Liver (tissue), 9 donors: ENCODE measurements around the gene UBE2D3. TPM values are rescaled to one million over a fixed set of nuclear protein-coding genes. Genes with fewer than 3 reads are reported as not detected.

ENCODE experiments used
- DNase-seq: peaks from one replicate; pipeline ENCODE4 v3.0.0-alpha.2; 2017; ENCODE audit warnings: low spot score
- H3K27ac ChIP-seq, 2 donors: one replicate each; pipeline ENCODE4 v1.7.0; 2013; ENCODE audit warnings: inconsistent platforms in 2 of 2, low read length in 2 of 2, control low read depth in 1 of 2, low read depth in 1 of 2, mild to moderate bottlenecking in 1 of 2
- H3K27me3 ChIP-seq, 4 donors: one replicate each; pipeline versions ENCODE4 v1.6.1 to v1.7.0; 2013; ENCODE audit warnings: low read length in 3 of 4, inconsistent platforms in 1 of 4, mild to moderate bottlenecking in 1 of 4, moderate library complexity in 1 of 4; ENCODE audit not compliant: control insufficient read depth in 4 of 4, insufficient read depth in 4 of 4
- H3K36me3 ChIP-seq, 4 donors: one replicate each; pipeline versions ENCODE4 v1.6.1 to v1.7.0; 2013; ENCODE audit warnings: low read length in 3 of 4, mild to moderate bottlenecking in 3 of 4, low read depth in 1 of 4, moderate library complexity in 1 of 4; ENCODE audit not compliant: control insufficient read depth in 4 of 4, insufficient read depth in 3 of 4
- H3K4me1 ChIP-seq, 4 donors: one replicate each; pipeline versions ENCODE4 v1.6.1 to v1.7.0; 2013; ENCODE audit warnings: low read length in 3 of 4, mild to moderate bottlenecking in 3 of 4, moderate library complexity in 1 of 4; ENCODE audit not compliant: control insufficient read depth in 4 of 4, insufficient read depth in 4 of 4
- H3K4me3 ChIP-seq, 3 donors: one replicate each; pipeline versions ENCODE4 v1.6.1 to v1.7.0; 2013; ENCODE audit warnings: low read length in 3 of 3, control low read depth in 1 of 3, low read depth in 1 of 3, mild to moderate bottlenecking in 1 of 3
- H3K9ac ChIP-seq, 2 donors: one replicate each; pipeline ENCODE4 v1.7.0; 2013; ENCODE audit warnings: low read length in 2 of 2, mild to moderate bottlenecking in 2 of 2, moderate library complexity in 2 of 2, control low read depth in 1 of 2, low read depth in 1 of 2
- H3K9me3 ChIP-seq, 4 donors: one replicate each; pipeline versions ENCODE4 v1.6.1 to v1.7.0; 2013; ENCODE audit warnings: low read length in 3 of 4; ENCODE audit not compliant: control insufficient read depth in 4 of 4
- EGR1 ChIP-seq, 2 donors: IDR thresholded peaks; 2 replicates each; pipeline ENCODE4 v1.6.1; 2016 to 2018; ENCODE audit warnings: antibody characterized with exemption in 2 of 2, low read depth in 2 of 2
- FOXA1 ChIP-seq: IDR thresholded peaks from 2 replicates; pipeline ENCODE4 v1.6.1; 2016; ENCODE audit warnings: antibody characterized with exemption
- FOXA2 ChIP-seq: IDR thresholded peaks from 2 replicates; pipeline ENCODE4 v1.6.1; 2016; ENCODE audit warnings: antibody characterized with exemption
- GABPA ChIP-seq, 2 donors: IDR thresholded peaks in 1 of 2; conservative IDR thresholded peaks in 1 of 2; 2 replicates each; pipeline ENCODE4 v1.6.1; 2016; ENCODE audit warnings: antibody characterized with exemption in 2 of 2, mild to moderate bottlenecking in 1 of 2, moderate library complexity in 1 of 2
- HNF4A ChIP-seq, 2 donors: conservative IDR thresholded peaks; 2 replicates each; pipeline ENCODE4 v1.6.1; 2016; ENCODE audit warnings: antibody characterized with exemption in 2 of 2, mild to moderate bottlenecking in 2 of 2
- HNF4G ChIP-seq: IDR thresholded peaks from 2 replicates; pipeline ENCODE4 v1.6.1; 2016; ENCODE audit warnings: antibody characterized with exemption
- JUND ChIP-seq, 2 donors: IDR thresholded peaks; 2 replicates each; pipeline ENCODE4 v1.6.1; 2016; ENCODE audit warnings: antibody characterized with exemption in 2 of 2
- NR2F2 ChIP-seq: IDR thresholded peaks from 2 replicates; pipeline ENCODE4 v1.6.1; 2016; ENCODE audit warnings: antibody characterized with exemption
- RXRA ChIP-seq, 2 donors: IDR thresholded peaks; 2 replicates each; pipeline ENCODE4 v1.6.1; 2017 to 2018; ENCODE audit warnings: antibody characterized with exemption in 2 of 2, mild to moderate bottlenecking in 1 of 2
- TAF1 ChIP-seq: conservative IDR thresholded peaks from 2 replicates; pipeline ENCODE4 v1.6.1; 2016; ENCODE audit warnings: antibody characterized with exemption, mild to moderate bottlenecking
- YY1 ChIP-seq: IDR thresholded peaks from 2 replicates; pipeline ENCODE4 v1.6.1; 2016; ENCODE audit warnings: antibody characterized with exemption, mild to moderate bottlenecking
- WGBS: extraction: QIAGEN DNeasy Blood & Tissue Kit; methylation state at CpG from one replicate; pipeline ENCODE4 v1.1.7; 2013; 5-methylcytosine and 5-hydroxymethylcytosine counted together
- polyA plus RNA-seq, 2 donors: library from polyadenylated mRNA; stranded (reverse) in 1 of 2; unstranded in 1 of 2; fragments of 200-250 nt in 1 of 2; fragments of >200 nt in 1 of 2; fragmentation: Nextera tagmentation in 1 of 2; extraction: Ambion mirVana in 1 of 2; gene quantifications; one replicate each; pipeline versions ENCODE4 v1.2.1 to v1.2.3, GENCODE V29; 2013 to 2015
- total RNA-seq, 2 donors: library from RNA; depleted of rRNA; stranded (reverse); fragments of >200 nt; gene quantifications; one replicate each; pipeline ENCODE4 v1.2.3, GENCODE V29; 2014
- TF ChIP-seq, protein P1 (sequence below): IDR thresholded peaks from 2 replicates; pipeline ENCODE4 v1.6.1; 2016; ENCODE audit warnings: antibody characterized with exemption
- TF ChIP-seq, protein P2 (sequence below): fragments of 150-350 bp; IDR thresholded peaks from 2 replicates; pipeline ENCODE4 v1.5.1; 2017; ENCODE audit warnings: improper control_type of control experiment, low read depth, low read length; ENCODE audit not compliant: missing input control
- TF ChIP-seq, protein P3 (sequence below): IDR thresholded peaks from 2 replicates; pipeline ENCODE4 v1.6.1; 2016; ENCODE audit warnings: antibody characterized with exemption, mild to moderate bottlenecking
- TF ChIP-seq, protein P4 (sequence below): IDR thresholded peaks from 2 replicates; pipeline ENCODE4 v1.6.1; 2016; ENCODE audit warnings: antibody characterized with exemption
- donor health status: healthy.
- donor health status: healthy.
- donor health status: healthy.
- donor health status: healthy.
- donor health status: healthy.

The UBE2D3 gene
- total and polyA plus RNA-seq, 4 donors: 133 to 231 (median 150) TPM

DNA sequence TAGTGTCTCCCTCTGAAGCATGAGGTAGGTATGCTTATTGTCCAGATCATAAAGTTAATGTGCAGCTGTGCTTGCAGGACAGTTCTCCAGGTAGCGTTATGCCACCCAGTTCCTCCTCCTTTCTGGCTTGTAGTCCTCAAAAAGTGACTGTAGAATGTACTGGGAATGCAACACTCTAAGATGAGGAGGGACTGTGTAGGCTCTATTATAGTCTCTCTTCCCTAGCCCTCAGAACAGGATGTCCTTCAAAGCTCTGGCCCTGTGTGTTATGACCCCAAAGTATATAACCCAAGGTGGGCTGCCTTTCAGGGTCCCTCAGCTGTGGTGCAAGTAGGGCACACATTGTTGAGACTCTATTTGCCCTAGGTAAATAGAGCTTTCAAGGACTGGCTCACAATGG, 45.8 kb downstream of the UBE2D3 start:
- TF ChIP-seq JUND (IDR thresholded peaks at IDR 0.05) (no peak), EGR1 (IDR thresholded peaks at IDR 0.05; ENCODE audit: low read depth in 2 of 2) (no peak), NR2F2 (no peak), YY1 (no peak), HNF4A (conservative IDR thresholded peaks at IDR 0.05) (no peak)
- no peak for DNase-seq
- 96% methylated on average over 1 of the region's 1 CpG for WGBS

DNA sequence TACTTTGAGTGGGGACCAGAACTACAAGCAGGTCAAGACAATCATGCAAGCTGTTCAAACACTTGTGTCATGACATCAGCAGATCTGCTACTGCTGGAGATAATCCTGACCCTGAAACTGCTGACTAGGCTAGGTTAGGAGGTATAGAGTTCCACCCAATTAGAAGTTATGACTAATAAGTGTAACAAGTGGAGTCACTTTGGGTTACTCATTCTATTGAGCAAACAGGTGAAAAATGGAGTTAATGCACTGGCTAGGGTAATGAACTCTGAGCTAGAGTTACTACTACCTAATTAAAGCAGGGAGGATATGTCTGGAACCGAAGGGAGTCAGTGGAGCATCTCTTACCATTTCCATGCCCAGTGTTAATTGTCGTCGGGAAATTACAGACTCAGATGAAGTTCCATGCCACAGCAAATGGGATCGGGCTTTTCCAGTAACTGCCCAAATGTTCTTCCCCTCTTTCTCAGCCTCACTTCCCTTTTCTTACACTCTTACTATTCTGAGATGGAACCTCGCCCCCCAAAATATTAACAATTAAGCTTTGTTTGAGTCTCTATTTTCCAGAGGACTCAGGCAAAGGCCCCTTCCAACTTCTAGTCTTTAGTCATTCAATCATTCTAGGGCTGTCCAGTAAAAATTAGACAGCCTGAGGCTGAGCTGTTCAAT, 46.7 kb downstream of the UBE2D3 start:
- Histone ChIP-seq H3K27me3 (no peaks in the 10 kb centered on the region), H3K27ac (no peak overlapping the region), H3K9ac (no peak overlapping the region), H3K4me3 (no peak overlapping the region), H3K36me3 (no peaks in the 10 kb centered on the region), H3K9me3 (no peaks in the 10 kb centered on the region), H3K4me1 (peaks cover 0 to 6% (median 0%) of the 10 kb centered on the region in 4 donors)
- TF ChIP-seq NR2F2 (no peak), FOXA2 (no peak), TAF1 (no peak), JUND (IDR thresholded peaks at IDR 0.05) (no peak), GABPA (IDR thresholded peaks at IDR 0.05 in 1 of 2, conservative IDR thresholded peaks at IDR 0.05 in 1 of 2) (no peak), HNF4G (no peak)
- TF ChIP-seq, protein P1, sequence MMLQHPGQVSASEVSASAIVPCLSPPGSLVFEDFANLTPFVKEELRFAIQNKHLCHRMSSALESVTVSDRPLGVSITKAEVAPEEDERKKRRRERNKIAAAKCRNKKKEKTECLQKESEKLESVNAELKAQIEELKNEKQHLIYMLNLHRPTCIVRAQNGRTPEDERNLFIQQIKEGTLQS: no peak
- TF ChIP-seq, protein P2, sequence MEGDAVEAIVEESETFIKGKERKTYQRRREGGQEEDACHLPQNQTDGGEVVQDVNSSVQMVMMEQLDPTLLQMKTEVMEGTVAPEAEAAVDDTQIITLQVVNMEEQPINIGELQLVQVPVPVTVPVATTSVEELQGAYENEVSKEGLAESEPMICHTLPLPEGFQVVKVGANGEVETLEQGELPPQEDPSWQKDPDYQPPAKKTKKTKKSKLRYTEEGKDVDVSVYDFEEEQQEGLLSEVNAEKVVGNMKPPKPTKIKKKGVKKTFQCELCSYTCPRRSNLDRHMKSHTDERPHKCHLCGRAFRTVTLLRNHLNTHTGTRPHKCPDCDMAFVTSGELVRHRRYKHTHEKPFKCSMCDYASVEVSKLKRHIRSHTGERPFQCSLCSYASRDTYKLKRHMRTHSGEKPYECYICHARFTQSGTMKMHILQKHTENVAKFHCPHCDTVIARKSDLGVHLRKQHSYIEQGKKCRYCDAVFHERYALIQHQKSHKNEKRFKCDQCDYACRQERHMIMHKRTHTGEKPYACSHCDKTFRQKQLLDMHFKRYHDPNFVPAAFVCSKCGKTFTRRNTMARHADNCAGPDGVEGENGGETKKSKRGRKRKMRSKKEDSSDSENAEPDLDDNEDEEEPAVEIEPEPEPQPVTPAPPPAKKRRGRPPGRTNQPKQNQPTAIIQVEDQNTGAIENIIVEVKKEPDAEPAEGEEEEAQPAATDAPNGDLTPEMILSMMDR: no peak
- 88% methylated on average over 5 of the region's 5 CpGs for WGBS
- no peak for DNase-seq

More for the DNA sequence above, 45.8 kb downstream of the UBE2D3 start:
- no peak overlapping the region for H3K27ac ChIP-seq
- H3K4me3 ChIP-seq: no peak overlapping the region
- H3K9ac ChIP-seq: no peak overlapping the region
- H3K9me3 ChIP-seq: no peaks in the 10 kb centered on the region
- H3K36me3 ChIP-seq: no peaks in the 10 kb centered on the region
- peaks cover 0 to 6% (median 0%) of the 10 kb centered on the region in 4 donors for H3K4me1 ChIP-seq
- H3K27me3 ChIP-seq: no peaks in the 10 kb centered on the region

DNA sequence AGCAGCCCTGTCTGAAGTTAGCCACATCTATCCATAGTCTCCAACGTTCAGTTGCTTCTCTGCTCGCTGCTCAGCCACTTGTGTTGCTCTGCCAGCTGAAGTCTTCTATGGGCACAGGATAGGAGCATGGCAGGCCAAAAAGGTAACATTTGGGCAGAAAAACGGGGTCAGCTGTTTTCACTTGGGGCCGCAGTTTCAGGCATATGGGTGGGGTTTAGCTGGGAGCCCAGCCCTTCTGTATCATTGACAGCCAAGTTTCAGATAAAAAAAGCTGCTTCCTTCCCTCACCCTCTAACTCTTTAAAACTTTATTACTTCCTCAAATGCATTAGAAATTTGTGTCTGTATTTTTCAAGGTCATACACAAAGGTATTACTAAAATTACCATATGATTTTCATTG, 48.1 kb downstream of the UBE2D3 start:
- H3K4me1 ChIP-seq: peaks cover 0 to 6% (median 0%) of the 10 kb centered on the region in 4 donors
- H3K36me3 ChIP-seq: no peaks in the 10 kb centered on the region
- TF ChIP-seq NR2F2 (no peak), FOXA1 (no peak), RXRA (IDR thresholded peaks at IDR 0.05) (no peak)
- TF ChIP-seq, protein P3, sequence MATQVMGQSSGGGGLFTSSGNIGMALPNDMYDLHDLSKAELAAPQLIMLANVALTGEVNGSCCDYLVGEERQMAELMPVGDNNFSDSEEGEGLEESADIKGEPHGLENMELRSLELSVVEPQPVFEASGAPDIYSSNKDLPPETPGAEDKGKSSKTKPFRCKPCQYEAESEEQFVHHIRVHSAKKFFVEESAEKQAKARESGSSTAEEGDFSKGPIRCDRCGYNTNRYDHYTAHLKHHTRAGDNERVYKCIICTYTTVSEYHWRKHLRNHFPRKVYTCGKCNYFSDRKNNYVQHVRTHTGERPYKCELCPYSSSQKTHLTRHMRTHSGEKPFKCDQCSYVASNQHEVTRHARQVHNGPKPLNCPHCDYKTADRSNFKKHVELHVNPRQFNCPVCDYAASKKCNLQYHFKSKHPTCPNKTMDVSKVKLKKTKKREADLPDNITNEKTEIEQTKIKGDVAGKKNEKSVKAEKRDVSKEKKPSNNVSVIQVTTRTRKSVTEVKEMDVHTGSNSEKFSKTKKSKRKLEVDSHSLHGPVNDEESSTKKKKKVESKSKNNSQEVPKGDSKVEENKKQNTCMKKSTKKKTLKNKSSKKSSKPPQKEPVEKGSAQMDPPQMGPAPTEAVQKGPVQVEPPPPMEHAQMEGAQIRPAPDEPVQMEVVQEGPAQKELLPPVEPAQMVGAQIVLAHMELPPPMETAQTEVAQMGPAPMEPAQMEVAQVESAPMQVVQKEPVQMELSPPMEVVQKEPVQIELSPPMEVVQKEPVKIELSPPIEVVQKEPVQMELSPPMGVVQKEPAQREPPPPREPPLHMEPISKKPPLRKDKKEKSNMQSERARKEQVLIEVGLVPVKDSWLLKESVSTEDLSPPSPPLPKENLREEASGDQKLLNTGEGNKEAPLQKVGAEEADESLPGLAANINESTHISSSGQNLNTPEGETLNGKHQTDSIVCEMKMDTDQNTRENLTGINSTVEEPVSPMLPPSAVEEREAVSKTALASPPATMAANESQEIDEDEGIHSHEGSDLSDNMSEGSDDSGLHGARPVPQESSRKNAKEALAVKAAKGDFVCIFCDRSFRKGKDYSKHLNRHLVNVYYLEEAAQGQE: no peak
- TF ChIP-seq, protein P4, sequence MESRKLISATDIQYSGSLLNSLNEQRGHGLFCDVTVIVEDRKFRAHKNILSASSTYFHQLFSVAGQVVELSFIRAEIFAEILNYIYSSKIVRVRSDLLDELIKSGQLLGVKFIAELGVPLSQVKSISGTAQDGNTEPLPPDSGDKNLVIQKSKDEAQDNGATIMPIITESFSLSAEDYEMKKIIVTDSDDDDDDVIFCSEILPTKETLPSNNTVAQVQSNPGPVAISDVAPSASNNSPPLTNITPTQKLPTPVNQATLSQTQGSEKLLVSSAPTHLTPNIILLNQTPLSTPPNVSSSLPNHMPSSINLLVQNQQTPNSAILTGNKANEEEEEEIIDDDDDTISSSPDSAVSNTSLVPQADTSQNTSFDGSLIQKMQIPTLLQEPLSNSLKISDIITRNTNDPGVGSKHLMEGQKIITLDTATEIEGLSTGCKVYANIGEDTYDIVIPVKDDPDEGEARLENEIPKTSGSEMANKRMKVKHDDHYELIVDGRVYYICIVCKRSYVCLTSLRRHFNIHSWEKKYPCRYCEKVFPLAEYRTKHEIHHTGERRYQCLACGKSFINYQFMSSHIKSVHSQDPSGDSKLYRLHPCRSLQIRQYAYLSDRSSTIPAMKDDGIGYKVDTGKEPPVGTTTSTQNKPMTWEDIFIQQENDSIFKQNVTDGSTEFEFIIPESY: no peak
- no peak overlapping the region for H3K9ac ChIP-seq
- no peak overlapping the region for H3K4me3 ChIP-seq
- 74% methylated on average over 4 of the region's 4 CpGs for WGBS
- no peak overlapping the region for H3K27ac ChIP-seq
- no peaks in the 10 kb centered on the region for H3K9me3 ChIP-seq
- DNase-seq: no peak
- H3K27me3 ChIP-seq: no peaks in the 10 kb centered on the region
